ENCODE results near the gene ZNFX1.

Gene ZNFX1

DNA sequence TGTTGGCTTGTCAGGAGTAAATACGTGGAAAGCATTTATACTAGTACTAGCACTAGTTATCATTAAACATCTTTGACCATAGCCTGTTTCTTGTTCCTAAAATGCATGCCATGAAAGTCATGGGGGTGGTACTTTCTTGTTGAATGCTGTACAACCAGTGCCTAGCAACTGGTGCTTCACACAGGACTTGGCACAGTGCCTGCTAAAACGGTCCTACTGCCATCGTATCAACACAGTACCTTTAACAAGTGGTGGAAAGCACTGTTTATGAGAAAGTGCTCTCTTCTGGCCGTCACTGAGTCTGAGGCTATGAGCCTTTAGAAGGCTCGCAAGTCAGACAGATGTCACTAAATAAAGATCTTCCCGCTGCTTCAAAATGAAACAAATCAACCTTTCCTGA lies 21.6 kb downstream of the ZNFX1 start:
- FAIRE-seq, result no peak
- DNase-seq (ENCODE audit: insufficient read length, low spot score), result no peak

DNA sequence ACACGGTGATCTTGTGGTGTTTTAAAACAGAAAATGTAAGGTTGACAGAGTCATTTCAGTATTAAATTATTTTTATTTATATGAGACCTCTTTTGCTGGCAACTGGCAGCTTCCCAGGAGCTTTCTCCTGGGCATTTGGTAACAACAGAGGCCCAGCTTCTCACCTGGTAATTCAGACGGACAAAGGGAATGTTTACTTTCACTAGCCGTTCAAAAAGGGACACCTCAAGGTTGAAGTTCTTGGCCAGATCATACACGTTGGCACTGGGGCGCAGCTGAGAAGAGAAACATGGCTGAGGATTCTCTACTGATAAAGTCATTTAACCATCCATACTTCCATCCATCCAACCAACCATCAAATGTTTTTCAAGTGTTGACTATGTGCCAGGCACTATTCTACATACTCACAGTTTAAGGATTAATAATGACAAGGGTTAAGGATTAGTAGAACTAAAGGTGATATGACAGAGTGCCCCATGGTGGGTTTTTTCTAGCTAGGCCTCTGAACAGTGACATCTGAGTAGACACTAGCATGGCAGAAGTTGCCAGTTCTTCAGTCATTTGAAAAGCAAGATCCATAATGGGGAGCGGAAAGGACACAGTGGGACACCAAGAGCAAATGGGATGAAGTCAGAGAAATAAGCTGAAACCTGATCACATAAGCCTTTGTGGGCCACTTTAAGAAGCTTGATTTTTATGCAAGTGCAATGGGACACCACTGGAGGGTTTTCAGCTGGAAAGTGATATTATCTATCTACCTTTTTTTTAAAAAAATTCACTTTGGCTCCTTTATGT lies 25.1 kb downstream of the ZNFX1 start:
- DNase-seq (ENCODE audit: insufficient read length, low spot score), result no peak
- no peak for FAIRE-seq

- FAIRE-seq, result no peak
These were observed 28.8 kb downstream of the ZNFX1 start for GRCh38 chr20:49248879-49249665.

DNA sequence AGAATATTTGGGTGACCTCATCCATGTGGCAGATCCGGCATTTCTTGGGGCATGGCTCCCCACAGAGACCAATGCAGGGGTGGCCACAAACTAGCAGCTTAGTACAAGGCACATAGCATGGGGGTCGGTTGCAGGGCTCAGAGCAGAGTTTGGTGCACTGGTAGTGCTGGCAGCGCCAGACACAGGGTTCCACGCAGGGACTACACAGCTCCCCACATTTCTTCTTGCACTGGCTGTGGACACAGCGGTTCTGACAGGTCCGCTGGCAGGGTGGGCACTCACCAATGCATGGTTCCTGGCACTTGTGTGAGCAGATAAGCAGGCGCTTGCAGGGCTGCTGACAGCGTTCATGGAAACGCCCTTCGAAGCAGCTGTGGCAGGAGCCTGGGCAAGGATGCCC lies 29.6 kb downstream of the ZNFX1 start:
- FAIRE-seq (no peak), DNase-seq (ENCODE audit: insufficient read length, low spot score) (no peak)

More at GRCh38 chr20:49248879-49249665, 28.8 kb downstream of the ZNFX1 start:
- DNase-seq (ENCODE audit: insufficient read length, low spot score), result no peak

DNA sequence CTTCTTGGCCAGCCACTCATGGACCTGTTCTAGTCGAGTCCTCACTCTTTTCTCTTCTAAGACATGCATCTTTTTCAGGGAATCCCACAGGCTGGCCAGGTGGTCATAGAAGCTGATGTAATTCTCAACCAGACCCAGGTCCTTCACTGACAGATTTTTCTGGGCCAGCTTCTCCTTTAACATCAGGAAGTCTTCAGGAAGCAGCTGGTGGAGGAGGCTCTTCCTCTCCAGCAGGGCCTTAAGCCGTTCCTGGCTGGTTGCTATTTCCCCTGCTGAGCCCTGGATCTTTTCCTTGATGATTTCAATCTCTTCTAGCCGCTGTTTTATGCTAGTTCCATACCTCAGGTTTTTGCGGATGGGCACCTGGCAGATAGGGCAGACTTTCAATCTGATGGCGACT lies 30.1 kb downstream of the ZNFX1 start:
- no peak for DNase-seq (ENCODE audit: insufficient read length, low spot score)

GRCh38 chr20:49247169-49247723 lies 30.6 kb downstream of the ZNFX1 start:
- DNase-seq (ENCODE audit: insufficient read length, low spot score) (no peak), FAIRE-seq (no peak)

More for the DNA sequence above, 30.1 kb downstream of the ZNFX1 start:
- FAIRE-seq, result no peak

GRCh38 chr20:49245921-49246740 lies 31.7 kb downstream of the ZNFX1 start:
- FAIRE-seq, result no peak
- DNase-seq (ENCODE audit: insufficient read length, low spot score), result peak; percentile 40

DNA sequence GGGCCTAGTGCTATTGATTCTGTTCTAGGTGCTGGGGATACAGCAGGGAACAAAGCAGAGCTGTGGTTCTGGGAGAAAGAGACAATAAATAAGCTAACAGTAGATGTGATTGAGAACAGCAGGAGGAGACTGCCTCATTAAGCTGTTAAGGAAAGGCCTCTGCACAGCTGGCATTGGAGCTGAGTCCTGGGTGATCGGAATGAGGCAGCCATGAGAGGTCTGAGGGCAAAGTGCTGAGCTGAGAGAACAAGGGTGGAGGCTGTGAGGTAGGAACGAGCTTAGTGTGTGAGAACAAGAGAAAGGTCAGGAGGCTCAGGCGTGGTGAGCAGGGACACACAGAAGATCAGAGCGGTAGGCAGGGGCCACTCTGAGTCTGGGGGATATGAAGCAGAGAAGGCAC lies 40.3 kb downstream of the ZNFX1 start:
- DNase-seq (ENCODE audit: insufficient read length, low spot score) (no peak), FAIRE-seq (no peak)

DNA sequence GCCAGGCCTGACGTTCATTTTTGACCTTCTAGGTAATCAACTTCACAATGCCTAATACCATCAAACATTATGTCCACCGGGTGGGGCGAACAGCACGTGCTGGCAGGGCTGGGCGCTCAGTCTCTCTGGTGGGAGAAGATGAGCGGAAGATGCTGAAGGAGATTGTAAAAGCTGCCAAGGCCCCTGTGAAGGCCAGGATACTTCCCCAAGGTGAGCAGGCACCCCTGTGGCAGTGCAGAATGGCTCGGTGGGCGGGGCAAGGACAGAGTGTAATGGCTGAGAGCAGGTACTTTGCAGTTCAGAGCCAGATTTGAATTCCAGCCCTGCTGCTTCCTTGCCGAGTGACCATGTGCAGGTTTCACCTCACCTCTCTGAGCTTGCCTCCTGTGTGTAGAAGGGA lies 41.6 kb downstream of the ZNFX1 start:
- DNase-seq (ENCODE audit: insufficient read length, low spot score), result no peak
- FAIRE-seq, result no peak

GRCh38 chr20:49234831-49235230 lies 43.0 kb downstream of the ZNFX1 start:
- DNase-seq (ENCODE audit: insufficient read length, low spot score), result no peak
- FAIRE-seq, result no peak

GRCh38 chr20:49233226-49233625 lies 44.6 kb downstream of the ZNFX1 start:
- FAIRE-seq, result no peak
- DNase-seq (ENCODE audit: insufficient read length, low spot score), result no peak

- FAIRE-seq (no peak), DNase-seq (ENCODE audit: insufficient read length, low spot score) (no peak)
These were observed 46.4 kb downstream of the ZNFX1 start for GRCh38 chr20:49231471-49231870.

DNA sequence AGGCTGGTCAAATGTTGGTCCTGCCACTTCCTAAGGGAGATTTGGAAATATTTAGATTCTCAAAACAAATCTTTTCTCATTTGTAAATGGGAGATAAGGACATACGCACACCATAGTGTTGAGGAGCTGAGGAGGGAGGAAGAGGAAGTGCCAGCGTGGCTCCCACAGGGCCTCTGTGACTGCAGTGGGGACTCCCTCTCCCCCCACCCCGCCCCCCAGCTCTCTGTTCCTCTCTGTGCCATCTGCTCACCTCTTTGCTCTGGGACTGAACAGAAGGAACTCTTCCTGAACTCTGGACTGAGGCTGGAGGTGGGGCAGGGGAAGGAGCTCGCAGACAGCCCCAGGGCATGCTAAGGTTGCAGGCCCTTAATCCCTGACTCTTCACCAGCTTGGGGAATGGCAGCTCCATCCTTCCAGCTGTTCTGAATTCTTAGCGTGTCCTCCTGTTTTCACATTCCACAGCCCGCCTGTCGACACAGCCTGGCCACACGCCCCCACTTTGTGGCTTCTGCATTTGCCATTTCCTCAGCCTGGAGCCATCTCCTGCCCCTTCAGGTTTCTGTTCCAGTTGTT lies 47.2 kb downstream of the ZNFX1 start:
- FAIRE-seq (no peak), DNase-seq (ENCODE audit: insufficient read length, low spot score) (no peak)

- no peak for FAIRE-seq
- no peak for DNase-seq (ENCODE audit: insufficient read length, low spot score)
These were observed 47.8 kb downstream of the ZNFX1 start for GRCh38 chr20:49230021-49230420.

DNA sequence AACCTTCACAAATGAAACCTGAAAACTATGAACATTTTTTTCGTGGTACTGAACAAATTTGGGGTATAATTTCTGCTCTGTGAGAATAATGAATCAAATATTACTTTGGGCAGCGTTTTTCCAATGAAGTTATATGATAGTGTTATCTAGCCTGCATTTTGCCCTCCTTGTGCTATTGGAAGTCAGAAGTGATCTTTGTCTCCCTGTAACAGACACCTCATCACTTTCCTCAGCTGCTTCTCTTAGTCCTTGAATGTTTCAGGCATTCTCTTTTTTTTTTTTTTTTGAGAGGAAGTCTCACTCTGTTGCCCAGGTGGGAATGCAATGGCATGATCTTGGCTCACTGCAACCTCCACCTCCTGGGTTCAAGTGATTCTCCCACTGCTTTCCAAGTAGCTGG lies 48.5 kb downstream of the ZNFX1 start:
- FAIRE-seq (no peak), DNase-seq (ENCODE audit: insufficient read length, low spot score) (no peak)

DNA sequence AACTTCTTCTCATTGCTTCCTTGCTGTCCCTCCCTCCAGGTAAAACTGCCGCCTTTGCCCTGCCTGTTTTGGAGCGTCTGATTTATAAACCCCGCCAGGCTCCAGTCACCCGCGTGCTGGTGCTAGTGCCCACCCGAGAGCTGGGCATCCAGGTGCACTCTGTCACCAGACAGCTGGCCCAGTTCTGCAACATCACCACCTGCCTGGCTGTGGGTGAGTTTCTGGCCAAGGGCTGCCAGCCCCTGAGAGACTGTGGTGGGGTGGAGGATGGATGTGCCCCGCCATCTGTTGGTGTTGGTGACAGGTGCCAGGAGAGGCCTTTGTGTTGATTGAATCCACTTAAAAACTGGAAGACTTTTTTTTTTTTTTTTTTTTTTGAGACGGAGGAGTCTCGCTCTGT lies 49.2 kb downstream of the ZNFX1 start:
- no peak for FAIRE-seq

GRCh38 chr20:49225896-49226295 lies 52.0 kb downstream of the ZNFX1 start:
- no peak for FAIRE-seq
- DNase-seq (ENCODE audit: insufficient read length, low spot score), result no peak

More for the DNA sequence above, 49.2 kb downstream of the ZNFX1 start:
- no peak for DNase-seq (ENCODE audit: insufficient read length, low spot score)

GRCh38 chr20:49219924-49220831 lies 57.7 kb downstream of the ZNFX1 start:
- FAIRE-seq, result no peak
- DNase-seq (ENCODE audit: insufficient read length, low spot score), result no peak

DNA sequence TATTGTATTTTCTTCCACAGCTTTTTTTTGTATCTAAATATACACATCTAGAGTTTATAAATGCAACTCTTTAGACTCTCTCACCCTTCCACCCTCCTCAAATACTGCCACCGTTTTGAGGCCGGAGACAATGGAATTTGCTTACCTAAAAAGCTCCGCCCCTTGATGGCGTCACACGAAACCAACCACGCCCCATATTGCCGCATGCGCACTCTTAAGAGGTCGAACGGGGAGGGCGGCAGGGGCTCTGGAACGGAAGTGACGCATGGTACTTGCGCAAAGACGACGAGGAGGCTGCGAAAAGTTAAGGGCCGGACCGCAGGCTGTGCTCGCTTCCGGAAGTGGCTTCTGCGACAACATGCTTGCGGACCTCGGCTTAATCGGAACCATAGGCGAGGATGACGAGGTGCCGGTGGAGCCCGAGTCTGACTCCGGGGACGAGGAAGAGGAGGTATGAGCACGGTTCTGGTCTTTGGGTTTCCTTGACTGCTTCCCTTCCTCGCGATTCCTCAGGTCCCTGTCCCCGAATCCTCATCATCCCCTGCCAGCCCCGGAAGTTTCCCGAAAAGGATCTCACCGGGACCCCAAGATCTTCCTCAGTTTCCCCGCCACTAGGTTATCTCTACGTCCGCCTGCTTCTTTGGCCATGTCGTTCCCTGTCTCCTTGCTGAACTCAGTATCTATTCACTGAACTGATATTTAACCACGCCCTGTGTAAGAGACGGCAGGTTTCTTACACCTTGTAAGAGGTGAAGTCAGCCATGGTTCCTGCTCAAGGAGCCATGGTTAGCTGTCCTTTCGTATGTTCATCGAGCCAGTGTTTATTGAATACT lies 58.5 kb downstream of the ZNFX1 start, which contains the start of gene DDX27:
Gene DDX27, plus strand, starts transcription at position 326 of the 833 bp plus-strand sequence. Its CDS starts 33 bp downstream, at position 359.
- DNase-seq (ENCODE audit: insufficient read length, low spot score) (peak; percentile 91), FAIRE-seq (peak; percentile 99)

Data from GM19239 (cell line).